C4-2B (cell line): ENCODE results near the gene CEP85L.

ENCODE experiments used
- H3K27ac ChIP-seq: fragments of 450-650 bp; 2 replicates; pipeline ENCODE4 v1.5.1; 2017
- ZFX ChIP-seq: fragments of 450-650 bp; IDR thresholded peaks from 2 replicates; pipeline ENCODE4 v1.6.1; 2017
- TF ChIP-seq, protein P1 (sequence below): fragments of 450-650 bp; conservative IDR thresholded peaks from 2 replicates; pipeline ENCODE4 v1.5.1; 2017; ENCODE audit warnings: mild to moderate bottlenecking

Gene CEP85L

DNA sequence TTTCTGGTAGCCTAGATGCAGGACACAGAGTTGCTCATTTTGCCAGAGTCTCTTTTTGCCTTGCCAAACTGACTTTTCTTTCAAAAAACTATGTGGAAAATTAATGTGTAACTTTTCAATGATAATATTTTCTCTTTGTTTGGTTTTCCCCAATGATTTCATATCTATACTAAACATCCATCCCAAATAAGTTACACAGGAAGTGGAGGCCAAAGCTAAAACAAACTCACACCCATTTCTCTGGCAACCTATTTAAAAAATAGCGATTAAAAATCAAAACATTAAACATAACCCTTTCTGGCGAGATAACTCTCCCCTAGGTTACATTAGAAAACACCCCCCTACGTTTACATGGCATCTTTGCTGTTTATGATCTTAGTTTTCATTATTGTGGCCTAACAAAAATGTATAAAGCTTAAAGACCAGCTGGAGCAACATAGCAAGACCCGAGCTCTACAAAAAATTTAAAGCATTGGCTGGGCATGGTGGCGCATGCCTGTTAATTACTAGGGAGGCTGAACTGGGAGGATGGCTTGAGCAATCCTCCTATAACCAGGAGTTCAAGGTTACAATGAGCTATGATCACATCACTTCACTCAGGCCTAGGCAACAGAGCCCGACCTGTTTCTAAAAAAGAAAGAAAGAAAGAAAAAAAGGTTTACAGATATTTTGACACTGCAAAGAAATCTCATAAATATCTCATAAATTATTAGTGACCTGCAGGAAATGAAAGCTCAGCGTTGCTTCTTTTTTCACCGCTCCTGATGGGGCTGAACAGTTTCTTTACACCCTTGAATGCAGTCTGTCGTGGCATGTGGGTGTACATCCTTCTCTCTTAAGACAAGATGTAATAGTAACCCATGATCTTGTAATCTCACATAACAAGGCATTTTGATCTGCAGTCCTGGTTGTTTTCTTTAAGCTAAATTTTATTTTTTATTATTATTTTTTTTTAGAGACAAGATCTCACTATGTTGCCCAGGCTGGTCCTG lies 32.8 kb upstream of the CEP85L start:
- no peak overlapping the region for H3K27ac ChIP-seq
- TF ChIP-seq, protein P1, sequence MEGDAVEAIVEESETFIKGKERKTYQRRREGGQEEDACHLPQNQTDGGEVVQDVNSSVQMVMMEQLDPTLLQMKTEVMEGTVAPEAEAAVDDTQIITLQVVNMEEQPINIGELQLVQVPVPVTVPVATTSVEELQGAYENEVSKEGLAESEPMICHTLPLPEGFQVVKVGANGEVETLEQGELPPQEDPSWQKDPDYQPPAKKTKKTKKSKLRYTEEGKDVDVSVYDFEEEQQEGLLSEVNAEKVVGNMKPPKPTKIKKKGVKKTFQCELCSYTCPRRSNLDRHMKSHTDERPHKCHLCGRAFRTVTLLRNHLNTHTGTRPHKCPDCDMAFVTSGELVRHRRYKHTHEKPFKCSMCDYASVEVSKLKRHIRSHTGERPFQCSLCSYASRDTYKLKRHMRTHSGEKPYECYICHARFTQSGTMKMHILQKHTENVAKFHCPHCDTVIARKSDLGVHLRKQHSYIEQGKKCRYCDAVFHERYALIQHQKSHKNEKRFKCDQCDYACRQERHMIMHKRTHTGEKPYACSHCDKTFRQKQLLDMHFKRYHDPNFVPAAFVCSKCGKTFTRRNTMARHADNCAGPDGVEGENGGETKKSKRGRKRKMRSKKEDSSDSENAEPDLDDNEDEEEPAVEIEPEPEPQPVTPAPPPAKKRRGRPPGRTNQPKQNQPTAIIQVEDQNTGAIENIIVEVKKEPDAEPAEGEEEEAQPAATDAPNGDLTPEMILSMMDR = no peak
- TF ChIP-seq ZFX = no peak

DNA sequence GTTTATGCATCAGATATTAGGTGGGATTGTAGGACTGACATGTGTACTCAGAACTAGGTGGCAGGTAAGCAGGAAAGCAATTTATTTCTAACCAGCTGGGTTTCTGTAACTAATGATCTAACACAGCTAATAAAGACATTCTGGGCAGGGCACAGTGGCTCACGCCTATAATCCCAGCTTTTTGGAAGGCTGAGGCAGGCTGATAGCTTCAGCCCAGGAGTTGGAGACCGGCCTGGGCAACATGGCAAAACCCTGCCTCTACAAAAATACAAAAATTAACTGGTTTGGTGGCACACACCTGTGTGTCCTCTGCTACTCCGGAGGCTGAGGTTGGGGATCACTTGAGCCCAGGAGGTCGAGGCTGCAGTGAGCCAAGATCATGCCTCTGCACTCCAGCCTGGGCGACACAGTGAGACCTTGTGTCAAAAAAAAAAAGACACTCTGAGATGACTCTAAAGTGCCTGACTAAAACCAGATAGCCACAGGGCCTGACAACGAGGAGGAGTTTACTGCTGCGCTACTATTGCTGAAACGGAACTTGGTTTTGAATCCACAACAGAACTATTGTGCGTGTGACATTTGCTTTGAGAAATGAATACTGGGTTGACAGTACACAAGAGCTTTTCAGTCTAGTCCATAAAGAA lies 29.2 kb upstream of the CEP85L start:
- TF ChIP-seq ZFX = no peak
- TF ChIP-seq, protein P1 = no peak
- no peak overlapping the region for H3K27ac ChIP-seq

DNA sequence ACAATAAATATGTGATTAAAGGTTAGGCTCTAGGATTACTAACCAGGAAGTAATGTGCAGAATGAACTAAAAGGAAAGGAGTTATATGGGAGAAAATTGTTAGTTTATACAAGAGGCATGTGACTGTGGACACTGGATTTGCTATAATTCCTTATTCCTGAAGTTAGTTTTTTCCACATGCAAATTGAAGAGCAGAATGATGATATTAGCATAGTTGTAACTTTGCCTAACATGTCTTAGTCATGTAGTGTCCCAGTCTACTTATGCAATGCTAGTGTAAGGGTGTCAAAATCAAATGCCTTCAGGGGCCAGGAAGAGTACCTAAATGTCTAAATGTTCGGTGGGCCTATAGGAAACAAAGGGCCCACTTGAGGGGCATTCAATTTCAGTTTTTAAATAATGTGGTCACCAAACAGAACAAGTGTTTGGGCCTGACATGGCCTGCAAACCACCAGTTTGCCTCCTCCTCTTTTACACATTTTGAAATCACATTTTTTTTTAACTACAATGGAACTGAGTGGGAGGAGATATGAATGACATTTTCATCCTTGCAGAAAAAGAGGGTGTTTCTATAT lies 28.0 kb upstream of the CEP85L start:
- TF ChIP-seq, protein P1 = no peak
- TF ChIP-seq ZFX = no peak

DNA sequence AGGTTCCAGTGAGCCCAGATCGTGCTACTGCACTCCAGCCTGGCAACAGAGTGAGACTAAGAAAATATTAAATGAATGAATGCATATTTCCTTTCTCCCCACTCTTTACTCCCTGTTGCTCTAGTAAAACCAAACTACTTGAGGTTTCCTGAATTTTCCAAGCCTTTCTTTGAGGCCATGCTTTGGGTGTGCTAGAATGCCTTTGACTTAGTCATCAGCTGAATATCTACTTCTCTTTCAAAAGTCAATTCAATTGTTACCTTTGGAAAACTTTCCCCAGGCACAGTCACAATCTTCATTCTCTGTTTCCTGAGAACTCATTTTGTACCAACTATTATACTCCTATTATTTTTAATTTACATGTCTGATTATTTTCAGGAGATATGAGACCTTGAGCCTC lies 27.5 kb upstream of the CEP85L start:
- no peak for TF ChIP-seq ZFX
- TF ChIP-seq, protein P1 = no peak
- no peak overlapping the region for H3K27ac ChIP-seq

More for the DNA sequence above, 28.0 kb upstream of the CEP85L start:
- H3K27ac ChIP-seq = no peak overlapping the region

DNA sequence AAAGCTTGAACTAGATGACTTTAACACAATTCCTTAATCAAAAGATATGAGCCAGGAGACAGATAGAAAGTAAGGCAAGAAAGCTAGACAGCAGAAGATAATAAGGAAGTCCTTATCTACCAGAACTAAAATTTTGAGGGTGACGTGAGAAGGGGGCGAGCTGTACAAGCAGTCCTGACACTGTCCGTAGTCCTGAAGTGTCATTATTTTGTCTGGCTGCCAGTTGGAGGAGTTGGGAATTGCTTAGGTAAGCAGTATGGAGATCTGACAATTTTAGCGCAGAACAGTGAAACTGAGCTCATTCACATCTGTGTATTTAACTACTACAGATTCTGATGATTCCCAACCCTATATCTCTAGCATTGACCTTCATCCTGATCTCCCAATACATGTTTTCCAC lies 25.8 kb upstream of the CEP85L start:
- TF ChIP-seq ZFX = no peak
- TF ChIP-seq, protein P1 = no peak
- H3K27ac ChIP-seq = no peak overlapping the region

DNA sequence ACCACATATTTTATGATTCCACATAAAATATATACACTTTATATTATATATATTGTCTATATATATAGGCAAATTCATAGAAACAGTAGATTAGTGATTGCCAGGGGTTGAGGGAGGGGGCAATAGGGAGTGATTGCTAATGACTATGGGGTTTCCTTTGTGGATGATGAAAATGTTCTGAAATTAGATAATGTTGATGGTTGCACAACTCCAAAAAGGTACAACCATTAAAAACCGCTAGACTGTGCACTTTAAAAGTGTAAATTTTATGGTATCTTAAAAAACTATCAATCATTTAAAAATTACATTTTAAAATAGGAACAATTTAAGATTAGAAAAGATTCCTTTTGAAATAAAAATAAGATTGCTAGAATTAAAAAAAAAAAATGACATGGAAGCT lies 23.8 kb upstream of the CEP85L start:
- TF ChIP-seq ZFX = no peak
- TF ChIP-seq, protein P1 = no peak
- H3K27ac ChIP-seq = no peak overlapping the region

DNA sequence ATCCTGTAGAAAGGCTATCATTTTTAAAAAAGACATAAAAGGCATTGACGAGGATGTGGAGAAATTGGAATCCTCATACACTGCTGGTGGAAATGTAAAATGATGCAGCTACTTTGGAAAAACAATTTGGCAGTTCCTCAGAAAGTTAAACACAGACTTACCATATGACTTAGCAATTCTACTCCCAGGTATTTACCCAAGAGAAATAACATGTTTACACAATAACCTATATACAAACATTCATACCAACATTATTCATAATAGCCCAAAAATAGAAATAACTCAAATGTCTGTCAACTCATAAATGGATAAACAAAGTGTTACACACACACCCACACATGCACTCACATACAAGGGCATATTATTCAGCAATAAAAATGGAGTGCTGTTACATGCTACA lies 23.4 kb upstream of the CEP85L start:
- H3K27ac ChIP-seq = no peak overlapping the region
- TF ChIP-seq, protein P1 = no peak
- TF ChIP-seq ZFX = no peak
